MCF 10A (cell line): Measurements from ENCODE around the gene MITF. TPM values are rescaled to one million over a fixed set of nuclear protein-coding genes. Genes with fewer than 3 reads are reported as not detected.

ENCODE experiments used
- BruUV-seq: library from RNA; stranded (reverse); fragments of 400-500 nt; replicated peaks from 2 replicates; lab custom pipeline; 2021; lab: Mats Ljungman, UMichigan
- CTCF ChIA-PET: fragments of 300-600 bp; sonication (Branson Sonifier 250); formaldehyde crosslinking; extraction: SDS; loops from one replicate; lab custom pipeline; 2021; ENCODE audit warnings: antibody characterized with exemption, inconsistent platforms; lab: Yijun Ruan, JAX
- POLR2A ChIA-PET: fragments of 300-600, 350-650 bp; sonication (Branson Sonifier 250); formaldehyde crosslinking; extraction: SDS; loops from one replicate; lab custom pipeline; 2020; ENCODE audit warnings: antibody characterized with exemption, inconsistent platforms; lab: Yijun Ruan, JAX
- DNase-seq: peaks from one replicate; pipeline ENCODE4 v3.0.0-alpha.2; 2018; ENCODE audit not compliant: unreplicated experiment
- H3K27ac Mint-ChIP-seq: one replicate; pipeline ENCODE4 v1.8.0; 2022; ENCODE audit warnings: mild to moderate bottlenecking, low read depth, mixed read lengths; ENCODE audit not compliant: unreplicated experiment
- H3K27me3 Mint-ChIP-seq: one replicate; pipeline ENCODE4 v1.8.0; 2022; ENCODE audit warnings: mixed read lengths; ENCODE audit not compliant: insufficient read depth, unreplicated experiment
- H3K36me3 Mint-ChIP-seq: one replicate; pipeline ENCODE4 v1.8.0; 2022; ENCODE audit warnings: mild to moderate bottlenecking, moderate library complexity, mixed read lengths; ENCODE audit not compliant: insufficient read depth, unreplicated experiment
- H3K4me1 Mint-ChIP-seq: one replicate; pipeline ENCODE4 v1.8.0; 2022; ENCODE audit warnings: mixed read lengths; ENCODE audit not compliant: insufficient read depth, unreplicated experiment
- H3K4me3 Mint-ChIP-seq: one replicate; pipeline ENCODE4 v1.8.0; 2022; ENCODE audit warnings: mild to moderate bottlenecking, moderate library complexity, mixed read lengths; ENCODE audit not compliant: unreplicated experiment
- H3K9me3 Mint-ChIP-seq: one replicate; pipeline ENCODE4 v1.8.0; 2022; ENCODE audit warnings: mixed read lengths; ENCODE audit not compliant: unreplicated experiment
- CTCF ChIP-seq: fragments of 200-600 bp; IDR thresholded peaks from one replicate; pipeline ENCODE4 v1.8.0; 2022; ENCODE audit warnings: antibody characterized with exemption, mild to moderate bottlenecking; ENCODE audit not compliant: unreplicated experiment
- intact Hi-C: fragments of 100-400 bp; cut with micrococcal nuclease; formaldehyde crosslinking; loops from 2 replicates; pipeline ENCODE4 v1.14.1; 2022
- total RNA-seq: library from RNA; stranded (reverse); gene quantifications from 2 replicates; pipeline ENCODE4 v1.2.3, GENCODE V29; 2022

Gene MITF
- total RNA-seq, 1 experiment from 2014 or later = 16.1 TPM

- no peak for TF ChIP-seq CTCF
- Mint-ChIP-seq H3K4me1 (peaks cover 40% of the 10 kb centered on the region), H3K36me3 (no peaks in the 10 kb centered on the region), H3K9me3 (no peaks in the 10 kb centered on the region), H3K4me3 (no peak overlapping the region), H3K27ac (no peak overlapping the region), H3K27me3 (no peaks in the 10 kb centered on the region)
- POLR2A ChIA-PET = interaction anchor here (1.6 kb wide), 1 partner anchor 129 kb away, joined by 4 read pairs; the partner anchor contains the start of gene MITF
- intact Hi-C loops = no loop called here
- CTCF ChIA-PET = interaction anchor here (0.6 to 6.4 kb wide), 5 partner anchors 12 to 779 kb away, joined by 3 to 31 read pairs (median 3); no protein-coding TSS in a partner anchor
- BruUV-seq = no TSS peak
- no peak for DNase-seq
Measured at GRCh38 chr3:69867941-69868505, 128.8 kb downstream of the MITF start.

- intact Hi-C loops = no loop called here
- no peaks in the 10 kb centered on the region for H3K36me3 Mint-ChIP-seq
- H3K4me1 Mint-ChIP-seq = peaks cover 40% of the 10 kb centered on the region
- H3K27ac Mint-ChIP-seq = no peak overlapping the region
- DNase-seq = no peak
- CTCF ChIA-PET = interaction anchor here (0.6 to 6.4 kb wide), 4 partner anchors 13 to 178 kb away, joined by 3 to 31 read pairs (median 5); no protein-coding TSS in a partner anchor
- TF ChIP-seq CTCF = no peak
- POLR2A ChIA-PET = interaction anchor here (0.9 kb wide), 1 partner anchor 498 kb away, joined by 3 read pairs; no protein-coding TSS in a partner anchor
- H3K27me3 Mint-ChIP-seq = no peaks in the 10 kb centered on the region
- H3K9me3 Mint-ChIP-seq = no peaks in the 10 kb centered on the region
- H3K4me3 Mint-ChIP-seq = no peak overlapping the region
- BruUV-seq = no TSS peak
Measured at GRCh38 chr3:69868841-69869420, 129.7 kb downstream of the MITF start.

- peaks cover 37% of the 10 kb centered on the region for H3K4me1 Mint-ChIP-seq
- DNase-seq = peak; percentile 67
- H3K36me3 Mint-ChIP-seq = no peaks in the 10 kb centered on the region
- no peaks in the 10 kb centered on the region for H3K9me3 Mint-ChIP-seq
- ChIA-PET CTCF (interaction anchor here (0.6 to 6.4 kb wide), 3 partner anchors 14 to 657 kb away, joined by 3 to 31 read pairs (median 7); no protein-coding TSS in a partner anchor), POLR2A (interaction anchor here (0.9 kb wide), 1 partner anchor 499 kb away, joined by 3 read pairs; no protein-coding TSS in a partner anchor)
- H3K27ac Mint-ChIP-seq = peak overlapping the region; percentile 16
- no peak overlapping the region for H3K4me3 Mint-ChIP-seq
- no TSS peak for BruUV-seq
- no peak for TF ChIP-seq CTCF
- no peaks in the 10 kb centered on the region for H3K27me3 Mint-ChIP-seq
- intact Hi-C loops = no loop called here
Measured at GRCh38 chr3:69869643-69870042, 130.4 kb downstream of the MITF start.

DNA sequence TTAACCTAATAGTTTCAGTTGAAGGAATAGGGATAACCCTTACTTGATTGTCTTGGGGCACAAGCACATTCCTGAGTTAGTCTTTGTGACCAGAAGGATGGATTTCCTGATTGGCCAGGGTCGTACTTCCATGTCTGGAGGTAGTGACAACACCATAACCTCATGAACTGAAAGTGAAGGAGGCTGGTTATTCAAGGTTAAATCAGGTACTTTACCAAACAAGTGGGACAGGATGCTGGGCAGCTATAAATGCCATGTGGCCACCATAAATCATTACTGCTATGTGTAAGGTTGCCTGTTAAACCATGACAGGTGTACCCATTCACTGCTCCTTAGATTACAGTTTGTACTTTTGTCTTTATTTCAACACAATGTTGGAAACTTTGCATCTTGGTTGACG, 132.0 kb downstream of the MITF start:
- peaks cover 21% of the 10 kb centered on the region for H3K4me1 Mint-ChIP-seq
- no peaks in the 10 kb centered on the region for H3K36me3 Mint-ChIP-seq
- no peaks in the 10 kb centered on the region for H3K27me3 Mint-ChIP-seq
- no peak for DNase-seq
- no peak overlapping the region for H3K27ac Mint-ChIP-seq
- POLR2A ChIA-PET = no interaction called here
- intact Hi-C loops = no loop called here
- no TSS peak for BruUV-seq
- TF ChIP-seq CTCF = no peak
- no peak overlapping the region for H3K4me3 Mint-ChIP-seq
- CTCF ChIA-PET = interaction anchor here (0.7 to 1.0 kb wide), 2 partner anchors 15 to 67 kb away, joined by 3 read pairs; no protein-coding TSS in a partner anchor
- no peaks in the 10 kb centered on the region for H3K9me3 Mint-ChIP-seq
